CD4-positive, alpha-beta T cell treated with Interleukin-17A for 4 hours (primary cell): Measurements from ENCODE around the gene KHDRBS1.
"Not testable (repeated sequence)": the region's sequence is repeated elsewhere in the genome, so short reads cannot be mapped to it uniquely, and the experiment has no call there.

Experiments used
- DNase-seq: peaks from one replicate; pipeline ENCODE4 v3.0.0-alpha.2; 2020; ENCODE audit warnings: mixed read lengths

Gene KHDRBS1

GRCh38 chr1:32066489-32066873 lies 52.8 kb downstream of the KHDRBS1 start:
- DNase-seq = peak; percentile 39

GRCh38 chr1:32068957-32069588 lies 55.4 kb downstream of the KHDRBS1 start:
- no peak for DNase-seq

GRCh38 chr1:32071758-32072621 lies 58.3 kb downstream of the KHDRBS1 start:
- DNase-seq = peak; percentile 27

GRCh38 chr1:32072622-32073298 lies 59.1 kb downstream of the KHDRBS1 start, which contains the start of gene TMEM39B:
Gene TMEM39B, plus strand, starts transcription at chr1:32072939. Its CDS starts 109 bp downstream, at chr1:32073048.
- DNase-seq = peak; percentile 96

- DNase-seq = no peak
Measured at GRCh38 chr1:32073299-32074229, 59.9 kb downstream of the KHDRBS1 start.

DNA sequence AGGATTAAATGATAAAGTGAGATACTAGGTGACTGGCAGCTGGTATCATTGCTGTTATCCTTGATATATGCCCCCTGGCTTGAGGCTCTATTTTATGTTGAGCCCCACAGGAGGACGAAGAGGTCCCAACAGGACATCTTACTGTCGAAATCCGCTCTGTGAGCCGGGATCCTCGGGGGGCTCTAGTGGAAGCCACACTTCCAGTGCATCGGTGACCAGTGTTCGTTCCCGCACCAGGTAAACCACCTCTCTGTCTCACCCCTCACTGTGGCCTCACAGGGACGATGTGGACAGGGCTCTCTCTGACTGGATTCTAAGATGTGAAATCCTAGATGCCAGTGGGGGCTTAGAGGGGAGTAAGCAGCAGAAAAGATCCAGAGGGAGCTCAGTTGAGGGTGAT lies 61.2 kb downstream of the KHDRBS1 start:
- DNase-seq = no peak

GRCh38 chr1:32077451-32077850 lies 63.8 kb downstream of the KHDRBS1 start:
- no peak for DNase-seq

GRCh38 chr1:32082022-32082421 lies 68.4 kb downstream of the KHDRBS1 start:
- DNase-seq = no peak

DNA sequence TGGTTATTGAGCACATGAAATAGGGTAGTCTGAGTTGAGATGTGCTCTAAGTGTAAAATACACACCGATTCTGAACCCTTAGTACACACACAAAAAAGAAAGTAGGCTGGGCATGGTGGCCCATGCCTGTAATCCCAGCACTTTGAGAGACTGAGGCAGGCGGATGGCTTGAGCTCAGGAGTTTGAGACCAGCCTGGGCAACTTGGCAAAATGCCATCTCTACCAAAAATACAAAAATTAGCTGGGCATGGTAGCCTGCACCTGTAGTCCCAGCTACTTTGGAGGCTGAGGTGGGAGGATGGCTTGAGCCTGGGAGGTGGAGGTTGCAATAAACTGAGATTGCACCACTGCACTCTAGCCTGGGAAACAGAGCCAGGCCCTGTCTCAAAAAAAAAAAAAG lies 72.7 kb downstream of the KHDRBS1 start:
- not testable (repeated sequence) for DNase-seq

GRCh38 chr1:32091176-32091575 lies 77.5 kb downstream of the KHDRBS1 start:
- DNase-seq = no peak

- DNase-seq = no peak
Measured at GRCh38 chr1:32091591-32091990, 77.9 kb downstream of the KHDRBS1 start.
